Cortex of kidney (tissue), 1 donor: Measurements from ENCODE around the gene C3orf70.
"Not testable (repeated sequence)": the region's sequence is repeated elsewhere in the genome, so short reads cannot be mapped to it uniquely, and the experiment has no call there.

Experiments
- DNase-seq: peaks from one replicate; lab custom pipeline; 2025; lab: John Stamatoyannopoulos, UW

Gene C3orf70

GRCh38 chr3:185151101-185151963 lies 1.5 kb downstream of the C3orf70 start:
- no peak for DNase-seq

GRCh38 chr3:185150561-185150960 lies 2.3 kb downstream of the C3orf70 start:
- no peak for DNase-seq

GRCh38 chr3:185149591-185149990 lies 3.3 kb downstream of the C3orf70 start:
- DNase-seq = no peak

GRCh38 chr3:185145511-185145910 lies 7.3 kb downstream of the C3orf70 start:
- no peak for DNase-seq

GRCh38 chr3:185144784-185145183 lies 8.1 kb downstream of the C3orf70 start:
- no peak for DNase-seq

- DNase-seq = no peak
These were observed 15.0 kb downstream of the C3orf70 start for GRCh38 chr3:185137821-185138220.

GRCh38 chr3:185134509-185134908 lies 18.4 kb downstream of the C3orf70 start:
- no peak for DNase-seq

- DNase-seq = no peak
These were observed 21.1 kb downstream of the C3orf70 start for GRCh38 chr3:185131602-185132256.

GRCh38 chr3:185129083-185129482 lies 23.8 kb downstream of the C3orf70 start:
- no peak for DNase-seq

GRCh38 chr3:185126201-185126600 lies 26.7 kb downstream of the C3orf70 start:
- no peak for DNase-seq

GRCh38 chr3:185120126-185120525 lies 32.7 kb downstream of the C3orf70 start:
- no peak for DNase-seq

GRCh38 chr3:185115371-185115770 lies 37.5 kb downstream of the C3orf70 start:
- no peak for DNase-seq

- no peak for DNase-seq
These were observed 38.1 kb downstream of the C3orf70 start for GRCh38 chr3:185114756-185115155.

GRCh38 chr3:185112186-185112585 lies 40.7 kb downstream of the C3orf70 start:
- no peak for DNase-seq

- DNase-seq = not testable (repeated sequence)
These were observed 43.8 kb downstream of the C3orf70 start for GRCh38 chr3:185109012-185109411.

- DNase-seq = not testable (repeated sequence)
These were observed 46.5 kb downstream of the C3orf70 start for GRCh38 chr3:185106256-185106890.

- DNase-seq = no peak
These were observed 49.3 kb downstream of the C3orf70 start for GRCh38 chr3:185103359-185104127.

- no peak for DNase-seq
These were observed 58.2 kb downstream of the C3orf70 start for GRCh38 chr3:185094697-185095096.

GRCh38 chr3:185093116-185093515 lies 59.7 kb downstream of the C3orf70 start:
- DNase-seq = no peak

GRCh38 chr3:185090811-185091210 lies 62.0 kb downstream of the C3orf70 start:
- no peak for DNase-seq

GRCh38 chr3:185089751-185090150 lies 63.1 kb downstream of the C3orf70 start:
- DNase-seq = no peak

GRCh38 chr3:185089343-185089742 lies 63.5 kb downstream of the C3orf70 start:
- DNase-seq = no peak
